Ishikawa (cell line): Measurements from ENCODE around the gene SYNPO.

Source experiments
- CEBPB ChIP-seq: IDR thresholded peaks from 2 replicates; pipeline ENCODE4 v1.6.1; 2012
- CREB1 ChIP-seq: IDR thresholded peaks from 2 replicates; pipeline ENCODE4 v1.6.1; 2012; ENCODE audit warnings: low read depth
- EGR1 ChIP-seq: IDR thresholded peaks from 2 replicates; pipeline ENCODE4 v1.6.1; 2012
- EP300 ChIP-seq: IDR thresholded peaks from 2 replicates; pipeline ENCODE4 v1.6.1; 2012; ENCODE audit warnings: borderline replicate concordance
- FOXM1 ChIP-seq: IDR thresholded peaks from 2 replicates; pipeline ENCODE4 v1.6.1; 2012; ENCODE audit warnings: low read depth, borderline replicate concordance
- MAX ChIP-seq: IDR thresholded peaks from 2 replicates; pipeline ENCODE4 v1.6.1; 2012
- NFIC ChIP-seq: IDR thresholded peaks from 2 replicates; pipeline ENCODE4 v1.6.1; 2012
- RAD21 ChIP-seq: IDR thresholded peaks from 2 replicates; pipeline ENCODE4 v1.6.1; 2012; ENCODE audit warnings: low read depth
- REST ChIP-seq: IDR thresholded peaks from 2 replicates; pipeline ENCODE4 v1.6.1; 2012; ENCODE audit warnings: low read depth, mild to moderate bottlenecking
- TAF1 ChIP-seq: IDR thresholded peaks from 2 replicates; pipeline ENCODE4 v1.6.1; 2012; ENCODE audit warnings: low read depth, mild to moderate bottlenecking
- TCF12 ChIP-seq: IDR thresholded peaks from 2 replicates; pipeline ENCODE4 v1.6.1; 2012; ENCODE audit warnings: low read depth
- TEAD4 ChIP-seq: IDR thresholded peaks from 2 replicates; pipeline ENCODE4 v1.6.1; 2012
- YY1 ChIP-seq: IDR thresholded peaks from 2 replicates; pipeline ENCODE4 v1.6.1; 2012; ENCODE audit warnings: low read depth
- ZBTB7A ChIP-seq: IDR thresholded peaks from 2 replicates; pipeline ENCODE4 v1.6.1; 2012; ENCODE audit warnings: low read depth

DNA sequence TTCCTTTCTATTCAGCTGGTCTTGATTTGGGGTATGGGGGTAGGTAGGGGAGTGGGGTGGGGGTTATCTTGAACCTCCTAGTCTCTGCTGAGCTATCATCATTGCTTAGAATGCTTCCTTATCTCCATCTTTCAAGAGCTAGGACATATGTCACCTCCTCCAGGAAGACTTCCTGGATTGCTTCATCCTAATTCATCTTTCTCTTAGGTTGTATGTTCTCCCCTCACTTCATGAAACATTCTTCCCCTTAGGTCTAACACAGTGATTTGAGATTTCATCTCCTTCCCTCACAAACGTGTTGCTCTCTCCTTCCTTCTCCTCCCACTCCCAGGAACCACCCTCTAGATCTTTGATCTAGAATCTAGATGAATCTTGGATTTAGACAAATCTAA is 2.4 kb upstream of the SYNPO start:
- no peak for TF ChIP-seq EGR1
- no peak for TF ChIP-seq REST
- TF ChIP-seq CEBPB = no peak
- no peak for TF ChIP-seq EP300
- TF ChIP-seq FOXM1 = no peak
- no peak for TF ChIP-seq YY1
- no peak for TF ChIP-seq RAD21
- no peak for TF ChIP-seq TCF12
- no peak for TF ChIP-seq MAX
- no peak for TF ChIP-seq ZBTB7A
- TF ChIP-seq TEAD4 = no peak
- TF ChIP-seq TAF1 = no peak
- no peak for TF ChIP-seq CREB1
- no peak for TF ChIP-seq NFIC
